Stimulated activated naive CD4-positive, alpha-beta T cell (primary cell): ENCODE results near the gene ILK.

Experiments used
- DNase-seq, 6 experiments: peaks; one replicate each; lab custom pipeline; 2025; lab: John Stamatoyannopoulos, UW

The ILK gene

DNA sequence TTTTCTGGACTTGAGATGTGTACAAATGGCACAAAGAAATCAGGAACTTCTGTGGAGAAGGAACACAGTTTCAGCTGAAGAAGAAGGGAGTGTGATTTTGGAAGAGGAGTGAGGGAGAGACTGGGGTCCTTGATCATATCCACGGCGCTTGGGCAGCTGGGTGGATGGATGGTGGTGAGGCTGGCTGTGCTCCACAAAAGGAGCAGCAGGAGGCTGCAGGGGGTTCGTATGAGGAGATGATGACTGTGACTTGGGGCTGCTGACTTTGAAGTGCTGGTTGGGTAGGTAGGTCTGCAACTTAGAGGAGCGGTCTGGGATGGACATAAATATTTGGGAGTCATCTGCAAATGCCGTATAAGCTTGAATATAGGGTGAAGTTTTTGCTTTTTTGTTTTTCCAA, 53.4 kb downstream of the ILK start:
- no peak for DNase-seq

GRCh38 chr11:6657346-6657745, 53.8 kb downstream of the ILK start:
- DNase-seq, result no peak

GRCh38 chr11:6658647-6659046, 55.1 kb downstream of the ILK start:
- DNase-seq, result no peak
